KMS-11 (cell line): Measurements from ENCODE around the gene ADAM12.

Experiments used
- H2AFZ ChIP-seq: fragments of 200-600 bp; sonication (generic); 2 replicates; pipeline ENCODE4 v1.6.1; 2016; ENCODE audit warnings: antibody characterized with exemption, mixed run types, low read depth
- H3K27ac ChIP-seq: fragments of 200-600 bp; sonication (generic); 2 replicates; pipeline ENCODE4 v1.6.1; 2016; ENCODE audit warnings: mild to moderate bottlenecking, mixed run types
- H3K27me3 ChIP-seq: fragments of 200-600 bp; sonication (generic); 2 replicates; pipeline ENCODE4 v1.6.1; 2017; ENCODE audit warnings: mild to moderate bottlenecking, low read depth, mixed run types, moderate library complexity; ENCODE audit not compliant: insufficient read depth
- H3K36me3 ChIP-seq: fragments of 200-600 bp; sonication (generic); 2 replicates; pipeline ENCODE4 v1.6.1; 2017; ENCODE audit warnings: mild to moderate bottlenecking, mixed run types; ENCODE audit not compliant: insufficient read depth
- H3K4me1 ChIP-seq: fragments of 200-600 bp; sonication (generic); 2 replicates; pipeline ENCODE4 v1.6.1; 2016; ENCODE audit warnings: mild to moderate bottlenecking, low read depth, mixed run types; ENCODE audit not compliant: poor library complexity, severe bottlenecking
- H3K4me2 ChIP-seq: fragments of 200-600 bp; sonication (generic); 2 replicates; pipeline ENCODE4 v1.7.0; 2016; ENCODE audit warnings: mild to moderate bottlenecking, mixed run types
- H3K4me3 ChIP-seq: fragments of 200-600 bp; sonication (generic); IDR thresholded peaks from 2 replicates; pipeline ENCODE4 v1.6.1; 2017; ENCODE audit warnings: low read depth, low read length, mixed read lengths; ENCODE audit not compliant: insufficient read depth
- H3K79me2 ChIP-seq: fragments of 200-600 bp; sonication (generic); 2 replicates; pipeline ENCODE4 v1.6.1; 2016; ENCODE audit warnings: low read depth, mixed run types; ENCODE audit not compliant: insufficient read depth
- H3K9ac ChIP-seq: fragments of 200-600 bp; sonication (generic); 2 replicates; pipeline ENCODE4 v1.6.1; 2016; ENCODE audit warnings: mild to moderate bottlenecking, mixed run types
- H4K20me1 ChIP-seq: fragments of 200-600 bp; sonication (generic); 2 replicates; pipeline ENCODE4 v1.6.1; 2016; ENCODE audit warnings: mild to moderate bottlenecking, mixed run types; ENCODE audit not compliant: insufficient read depth
- TF ChIP-seq, protein P1 (sequence below): fragments of 200-600 bp; sonication (generic); conservative IDR thresholded peaks from 2 replicates; pipeline ENCODE4 v1.6.1; 2017; ENCODE audit warnings: low read depth, mild to moderate bottlenecking, antibody characterized with exemption, low read length, moderate library complexity, mixed read lengths

The ADAM12 gene

DNA sequence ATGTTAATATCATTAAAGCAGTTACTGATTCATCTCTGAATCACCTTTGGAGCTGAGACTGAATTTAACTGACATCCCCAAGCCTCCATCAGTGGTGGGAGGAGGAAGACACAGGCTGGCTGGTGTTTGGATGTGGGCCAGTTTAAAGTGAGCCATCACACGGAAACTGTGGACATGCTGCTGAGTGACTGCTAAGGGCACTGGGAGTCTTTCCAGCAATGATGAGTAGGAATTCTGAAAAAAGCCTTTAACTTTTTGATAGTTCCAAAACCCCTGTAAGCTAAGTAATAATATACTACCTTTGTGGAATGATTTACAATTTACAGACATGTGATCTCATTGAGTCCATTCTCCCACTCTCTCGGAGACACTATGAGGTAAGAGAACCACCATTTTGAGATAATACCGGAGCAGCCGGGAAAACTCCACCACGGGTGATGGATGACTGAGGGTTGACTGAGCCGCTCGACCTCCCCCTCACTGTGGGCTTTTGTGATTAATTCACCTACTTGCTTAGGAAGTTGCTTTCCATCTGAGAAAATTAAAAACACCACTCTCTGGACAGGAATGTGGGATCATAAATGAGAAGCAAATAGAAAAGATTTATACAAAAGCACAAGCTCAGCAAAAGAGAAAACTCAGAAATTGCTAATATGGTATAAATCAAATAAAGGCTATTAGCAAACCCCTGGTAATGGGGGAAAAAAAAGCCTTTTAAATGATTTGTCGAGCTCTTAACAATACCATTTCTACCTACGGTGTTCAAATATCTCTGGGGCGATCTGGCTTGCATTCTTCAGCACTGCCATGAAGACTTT is 297.2 kb downstream of the ADAM12 start:
- no peaks in the 10 kb centered on the region for H3K4me1 ChIP-seq
- no peak overlapping the region for H3K9ac ChIP-seq
- H3K79me2 ChIP-seq, result no peaks in the 10 kb centered on the region
- H3K4me3 ChIP-seq, result no peak overlapping the region
- H3K27ac ChIP-seq, result no peak overlapping the region
- no peak overlapping the region for H3K4me2 ChIP-seq
- H4K20me1 ChIP-seq, result no peaks in the 10 kb centered on the region
- H2AFZ ChIP-seq, result no peak overlapping the region
- H3K27me3 ChIP-seq, result no peaks in the 10 kb centered on the region
- no peaks in the 10 kb centered on the region for H3K36me3 ChIP-seq
- TF ChIP-seq, protein P1, sequence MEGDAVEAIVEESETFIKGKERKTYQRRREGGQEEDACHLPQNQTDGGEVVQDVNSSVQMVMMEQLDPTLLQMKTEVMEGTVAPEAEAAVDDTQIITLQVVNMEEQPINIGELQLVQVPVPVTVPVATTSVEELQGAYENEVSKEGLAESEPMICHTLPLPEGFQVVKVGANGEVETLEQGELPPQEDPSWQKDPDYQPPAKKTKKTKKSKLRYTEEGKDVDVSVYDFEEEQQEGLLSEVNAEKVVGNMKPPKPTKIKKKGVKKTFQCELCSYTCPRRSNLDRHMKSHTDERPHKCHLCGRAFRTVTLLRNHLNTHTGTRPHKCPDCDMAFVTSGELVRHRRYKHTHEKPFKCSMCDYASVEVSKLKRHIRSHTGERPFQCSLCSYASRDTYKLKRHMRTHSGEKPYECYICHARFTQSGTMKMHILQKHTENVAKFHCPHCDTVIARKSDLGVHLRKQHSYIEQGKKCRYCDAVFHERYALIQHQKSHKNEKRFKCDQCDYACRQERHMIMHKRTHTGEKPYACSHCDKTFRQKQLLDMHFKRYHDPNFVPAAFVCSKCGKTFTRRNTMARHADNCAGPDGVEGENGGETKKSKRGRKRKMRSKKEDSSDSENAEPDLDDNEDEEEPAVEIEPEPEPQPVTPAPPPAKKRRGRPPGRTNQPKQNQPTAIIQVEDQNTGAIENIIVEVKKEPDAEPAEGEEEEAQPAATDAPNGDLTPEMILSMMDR, result no peak

DNA sequence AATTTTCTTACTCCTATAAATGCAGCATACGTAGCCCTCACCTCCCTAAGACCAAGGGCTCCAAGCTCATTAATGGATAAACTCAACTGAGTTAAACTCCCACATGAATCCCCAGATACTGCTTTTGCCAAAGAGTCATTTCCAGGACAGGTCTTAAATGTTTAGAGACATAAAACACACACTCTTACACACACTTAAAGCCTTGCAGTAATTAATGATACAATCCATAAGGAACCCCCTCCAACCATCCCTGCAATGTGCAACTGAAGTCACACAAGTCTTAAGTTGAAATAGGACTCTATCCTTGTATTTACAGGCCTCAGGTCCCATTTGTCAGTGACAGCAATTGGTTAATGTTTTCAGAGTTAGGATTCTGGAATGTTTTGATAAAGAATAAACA is 297.8 kb downstream of the ADAM12 start:
- Histone ChIP-seq H3K4me1 (no peaks in the 10 kb centered on the region), H3K79me2 (no peaks in the 10 kb centered on the region), H4K20me1 (no peaks in the 10 kb centered on the region), H3K4me3 (no peak overlapping the region), H3K9ac (no peak overlapping the region), H3K4me2 (no peak overlapping the region), H3K36me3 (no peaks in the 10 kb centered on the region), H3K27ac (no peak overlapping the region), H2AFZ (no peak overlapping the region), H3K27me3 (no peaks in the 10 kb centered on the region)
- TF ChIP-seq, protein P1, result no peak

DNA sequence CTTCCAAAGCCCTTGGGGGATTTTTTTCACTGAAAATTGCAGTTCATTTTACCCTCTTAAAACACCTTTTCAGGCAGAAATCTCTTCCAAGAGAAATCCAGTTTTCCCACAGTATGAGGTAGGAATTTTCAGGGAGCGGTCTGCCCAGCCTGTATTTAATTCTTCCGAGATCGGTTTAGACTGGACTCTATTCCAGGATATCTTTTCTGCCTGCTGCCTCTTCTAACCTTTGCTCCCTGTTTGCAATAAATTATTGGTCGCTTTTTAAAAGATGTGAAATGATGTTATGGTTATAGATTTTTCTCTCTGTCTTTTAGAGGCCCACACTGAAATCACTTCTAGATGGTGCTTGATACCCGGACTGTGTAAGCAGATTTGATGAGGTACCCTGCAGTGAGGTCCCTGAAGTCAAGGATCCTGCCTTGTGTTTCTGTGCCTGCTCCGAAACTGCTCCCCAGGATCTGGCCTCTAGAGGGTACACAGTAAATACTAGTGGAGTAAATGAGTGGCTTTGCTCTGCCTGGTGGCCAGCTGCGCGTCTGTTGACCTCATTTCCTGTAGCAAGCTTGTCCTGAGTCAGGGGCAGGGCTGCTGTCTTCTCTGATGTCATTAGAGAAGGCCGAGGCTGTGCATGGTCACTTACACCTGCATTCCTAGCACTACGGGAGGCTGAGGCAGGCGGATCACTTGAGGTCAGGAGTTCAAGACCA is 300.3 kb downstream of the ADAM12 start:
- no peaks in the 10 kb centered on the region for H3K36me3 ChIP-seq
- no peak overlapping the region for H3K9ac ChIP-seq
- no peaks in the 10 kb centered on the region for H3K79me2 ChIP-seq
- H2AFZ ChIP-seq, result no peak overlapping the region
- H3K4me3 ChIP-seq, result no peak overlapping the region
- TF ChIP-seq, protein P1, result no peak
- no peaks in the 10 kb centered on the region for H3K27me3 ChIP-seq
- no peaks in the 10 kb centered on the region for H4K20me1 ChIP-seq
- H3K27ac ChIP-seq, result no peak overlapping the region
- no peak overlapping the region for H3K4me2 ChIP-seq
- no peaks in the 10 kb centered on the region for H3K4me1 ChIP-seq

DNA sequence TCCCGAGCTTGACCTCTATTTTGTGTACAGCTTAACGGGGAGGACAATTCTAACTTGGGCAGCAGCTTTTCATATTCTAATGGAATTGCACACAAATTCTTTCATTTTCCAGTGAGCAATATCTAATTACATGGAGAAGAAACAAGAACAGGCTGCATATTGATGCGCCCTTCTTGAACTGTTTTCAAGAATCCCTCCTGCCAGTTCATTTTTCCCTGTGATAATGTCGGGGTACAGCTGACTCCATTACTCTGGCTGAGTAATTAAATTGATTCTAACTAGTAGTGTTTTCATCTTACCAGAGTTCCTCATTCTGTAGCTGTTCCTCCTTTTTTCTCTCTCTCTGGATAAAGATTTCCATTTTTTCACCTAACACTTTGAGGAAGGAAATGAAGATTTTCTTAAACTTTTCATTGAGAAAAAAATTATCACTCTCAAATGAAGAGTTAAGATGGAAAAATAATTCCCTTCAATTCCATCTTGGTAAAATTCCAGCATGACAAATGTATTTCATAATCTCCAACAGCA is 301.1 kb downstream of the ADAM12 start:
- Histone ChIP-seq H4K20me1 (no peaks in the 10 kb centered on the region), H3K4me3 (no peak overlapping the region), H3K79me2 (no peaks in the 10 kb centered on the region), H3K9ac (no peak overlapping the region), H3K4me2 (no peak overlapping the region), H3K27ac (no peak overlapping the region), H3K36me3 (no peaks in the 10 kb centered on the region), H3K27me3 (no peaks in the 10 kb centered on the region), H2AFZ (no peak overlapping the region), H3K4me1 (no peaks in the 10 kb centered on the region)
- TF ChIP-seq, protein P1, result no peak
